ENCODE data around the gene TMEM208. TPM values are rescaled to one million over a fixed set of nuclear protein-coding genes. Genes with fewer than 3 reads are reported as not detected.
A peak's percentile ranks its signal among the peaks of the same experiment; 100 is the strongest.

The TMEM208 gene
- total and polyA plus RNA-seq, 2 of the 8 experiments (the other 6 are each of a cell fraction or from before 2014, with no cell fraction given): 37.7 to 100.0 TPM

- Histone ChIP-seq H2BK120ac (replicated peaks; ENCODE audit: low read depth, low read length) (no peak within 1 kb of the TSS), H4K20me1 (replicated peaks in 1 of 2; ENCODE audit: control insufficient read depth in 1 of 2, insufficient read depth in 2 of 2, low read length in 2 of 2) (peaks cover 0 to 3% of the 10 kb centered on the region in 2 experiments), H3K79me2 (ENCODE audit: control insufficient read depth in 1 of 2, insufficient read depth in 2 of 2, low read length in 2 of 2) (peaks cover 0 to 16% of the 10 kb centered on the region in 2 experiments; a peak in 2 of 4 replicates), H3K4me1 (replicated peaks in 1 of 4; ENCODE audit: control insufficient read depth in 3 of 4, insufficient read depth in 4 of 4, low read length in 3 of 4) (peaks cover 9 to 30% (median 13%) of the 10 kb centered on the region in 4 experiments), H3K9ac (replicated peaks in 1 of 4; ENCODE audit: extremely low read depth in 1 of 4, low read depth in 3 of 4, low read length in 3 of 4) (peak within 1 kb of the TSS; percentile 47 to 74 (median 54)), H3K14ac (ENCODE audit: insufficient read length) (peak within 1 kb of the TSS; percentile 19), H2BK5ac (ENCODE audit: low read depth, low read length) (0 out of 2 replicates have a peak within 1 kb of the TSS, but pooled peaks have one; percentile 9), H4K5ac (ENCODE audit: insufficient read length, low read depth, low read length) (no peak within 1 kb of the TSS), H2BK20ac (ENCODE audit: low read length) (no peak within 1 kb of the TSS), H4K91ac (replicated peaks; ENCODE audit: insufficient read length, low read length) (peak within 1 kb of the TSS; percentile 51), H3K9me3 (ENCODE audit: insufficient read depth in 2 of 2, low read depth in 1 of 2, low read length in 1 of 2) (no peaks in the 10 kb centered on the region), H3K4ac (replicated peaks; ENCODE audit: insufficient read length, low read depth, low read length) (peak within 1 kb of the TSS; percentile 73), H2AFZ (ENCODE audit: low read length) (no peak within 1 kb of the TSS), H3K23ac (ENCODE audit: insufficient read length) (no peak within 1 kb of the TSS), H3K79me1 (ENCODE audit: low read depth, low read length) (peaks cover 5% of the 10 kb centered on the region; the same call in 1 of the 2 replicates), H3K27me3 (replicated peaks in 1 of 4; ENCODE audit: control insufficient read depth in 3 of 4, extremely low read depth in 1 of 4, insufficient read depth in 3 of 4, low read length in 3 of 4) (peaks cover 0 to 21% (median 13%) of the 10 kb centered on the region in 4 experiments; a peak in 5 of 7 replicates), H3K4me2 (ENCODE audit: insufficient read depth in 1 of 2, low read depth in 2 of 2, low read length in 2 of 2) (peak within 1 kb of the TSS; percentile 92 to 95), H2AK5ac (ENCODE audit: low read depth, low read length) (no peak within 1 kb of the TSS), H3K4me3 (ENCODE audit: extremely low read depth in 1 of 4, insufficient read depth in 2 of 4, low read depth in 3 of 4, low read length in 4 of 4) (peak within 1 kb of the TSS; percentile 55 to 71 (median 66)), H4K8ac (ENCODE audit: extremely low read depth, insufficient read depth, low read length) (peak within 1 kb of the TSS; percentile 84), H3K27ac (ENCODE audit: low read depth, low read length) (no peak within 1 kb of the TSS), H3K56ac (replicated peaks; ENCODE audit: insufficient read length, low read depth, low read length) (peak within 1 kb of the TSS; percentile 60), H2BK12ac (ENCODE audit: low read depth, low read length) (0 out of 2 replicates have a peak within 1 kb of the TSS, but pooled peaks have one; percentile 52), H3K18ac (ENCODE audit: extremely low read depth, low read length) (peak within 1 kb of the TSS; percentile 65), H3K36me3 (ENCODE audit: control insufficient read depth in 2 of 4, insufficient read depth in 4 of 4, low read length in 3 of 4) (peaks cover 0 to 2% (median 0%) of the 10 kb centered on the region in 4 experiments; a peak in 2 of 8 replicates), H2BK15ac (ENCODE audit: low read length) (0 out of 2 replicates have a peak within 1 kb of the TSS, but pooled peaks have one; percentile 0), H3K23me2 (ENCODE audit: low read depth, low read length) (peaks cover 12% of the 10 kb centered on the region; the same call in 1 of the 2 replicates)
- ChIA-PET CTCF (ENCODE audit: partially characterized antibody) (interaction anchor here (0.8 to 4.4 kb wide), 11 partner anchors 11 to 145 kb away, joined by 3 to 33 read pairs (median 5); partner anchors contain the start of genes KCTD19 and LRRC36), POLR2A (ENCODE audit: partially characterized antibody) (interaction anchor here (1.0 to 6.8 kb wide), 10 partner anchors 10 to 222 kb away, joined by 3 to 111 read pairs (median 6); no protein-coding TSS in a partner anchor)
- no peak for FAIRE-seq
- peak in 1 of 2 experiments; percentile 75 for DNase-seq (ENCODE audit: low read depth in 1 of 2, low spot score in 2 of 2)
- WGBS, 2 experiments (ENCODE audit: extremely low coverage in 1 of 2, insufficient coverage in 1 of 2, insufficient read length in 1 of 2, insufficient replicate concordance in 2 of 2, low coverage in 1 of 2, low lambda C conversion rate in 2 of 2, missing lambda C conversion rate in 1 of 2): 1% methylated on average over 21 of the region's 75 CpGs; no CpG with 5 or more reads in 1 of the 2 experiments
- peak; percentile 63 for TF ChIP-seq MAX (IDR thresholded peaks at IDR 0.05)
- no peak for TF ChIP-seq RXRA (IDR thresholded peaks at IDR 0.05; ENCODE audit: insufficient read depth, low read depth, low read length)
- TF ChIP-seq BCL11A (IDR thresholded peaks at IDR 0.05; ENCODE audit: low read depth in 2 of 2, low read length in 2 of 2): no peak
- TF ChIP-seq ATF3 (IDR thresholded peaks at IDR 0.05; ENCODE audit: insufficient read depth, low read depth, low read length): 0 out of 2 replicates have a peak, but pooled peaks have one; percentile 14
- TF ChIP-seq GABPA (IDR thresholded peaks at IDR 0.05; ENCODE audit: borderline replicate concordance, insufficient read depth, low read length): no peak
- peak; percentile 63 for TF ChIP-seq NRF1 (IDR thresholded peaks at IDR 0.05; ENCODE audit: low read depth, low read length)
- no peak for TF ChIP-seq POU5F1 (IDR thresholded peaks at IDR 0.05; ENCODE audit: low read depth, low read length)
- TF ChIP-seq SIN3A (conservative IDR thresholded peaks at IDR 0.05 in 1 of 2, IDR thresholded peaks at IDR 0.05 in 1 of 2; ENCODE audit: low read depth in 1 of 2, low read length in 2 of 2): peak in 1 of 2 experiments; percentile 14; a peak in 1 of 4 replicates
These were observed 21.7 kb downstream of the TMEM208 start, which contains the start of gene SLC9A5 for GRCh38 chr16:67248401-67249177. TSS of gene SLC9A5 (plus strand) at chr16:67248979. CDS start at chr16:67249015, 36 bp downstream.
